A549 (cell line): ENCODE measurements around the gene DNASE1L1. TPM values are rescaled to one million over a fixed set of nuclear protein-coding genes. Genes with fewer than 3 reads are reported as not detected.
A peak's percentile ranks its signal among the peaks of the same experiment; 100 is the strongest.

ENCODE experiments used
- ATAC-seq, 2 experiments: fragments of 200-7000 bp in 1 of 2; fragments of >200 bp in 1 of 2; cut with Nextera tagmentation in 1 of 2; cut with Tn5 transposase in 1 of 2; 3 replicates each; pipeline versions ENCODE4 v1.8.0 to v1.9.1; 2018 to 2020; ENCODE audit warnings: mild to moderate bottlenecking in 1 of 2, moderate library complexity in 1 of 2
- CTCF ChIA-PET: fragments of 300-600 bp; sonication (Branson Sonifier 250); formaldehyde crosslinking; extraction: SDS; loops from one replicate; lab custom pipeline; 2021; ENCODE audit warnings: antibody characterized with exemption, inconsistent platforms; lab: Yijun Ruan, JAX
- POLR2A ChIA-PET: fragments of 350-600 bp; formaldehyde crosslinking; extraction: SDS; loops from one replicate; lab custom pipeline; 2021; ENCODE audit warnings: antibody characterized with exemption, inconsistent platforms; lab: Yijun Ruan, JAX
- DNase-seq, 2 experiments: peaks; one replicate each; pipeline versions ENCODE4 v3.0.0 to v3.0.0-alpha.2; 2011 to 2016; ENCODE audit warnings: low read depth in 1 of 2, low spot score in 1 of 2
- FAIRE-seq: peaks from 2 replicates; lab custom pipeline; 2011; peaks lifted over from hg19 to GRCh38; lab: Jason Lieb, UNC
- H3K27ac ChIP-seq, 2 experiments: fragments of >200 bp; sonication (Bioruptor Twin); formaldehyde crosslinking; 3 replicates each; pipeline ENCODE4 v1.5.1; 2016 to 2017
- H3K4me1 ChIP-seq: fragments of >200 bp; sonication (Bioruptor Twin); formaldehyde crosslinking; 3 replicates; pipeline ENCODE4 v1.6.1; 2016
- H3K4me2 ChIP-seq: fragments of >200 bp; sonication (Bioruptor Twin); formaldehyde crosslinking; 3 replicates; pipeline ENCODE4 v1.6.1; 2016
- H3K4me3 ChIP-seq: fragments of >200 bp; sonication (Bioruptor Twin); formaldehyde crosslinking; 3 replicates; pipeline ENCODE4 v1.5.1; 2016
- H3K9me3 ChIP-seq: fragments of >200 bp; sonication (Bioruptor Twin); formaldehyde crosslinking; 3 replicates; pipeline ENCODE4 v1.6.1; 2016
- BHLHE40 ChIP-seq: IDR thresholded peaks from 2 replicates; pipeline ENCODE4 v1.6.1; 2012; ENCODE audit warnings: low read depth, low read length, inconsistent platforms
- CBX8 ChIP-seq: fragments of 200-600 bp; sonication (generic); IDR thresholded peaks from 2 replicates; pipeline ENCODE4 v1.6.1; 2016
- CHD2 ChIP-seq: fragments of 150-350 bp; IDR thresholded peaks from 2 replicates; pipeline ENCODE4 v1.6.1; 2014; ENCODE audit warnings: low read length; ENCODE audit not compliant: partially characterized antibody
- CTCF ChIP-seq: fragments of >200 bp; sonication (Bioruptor Twin); formaldehyde crosslinking; IDR thresholded peaks from 3 replicates; pipeline ENCODE4 v1.5.1; 2016
- EHMT2 ChIP-seq: fragments of 200-600 bp; sonication (generic); IDR thresholded peaks from 2 replicates; pipeline ENCODE4 v1.6.1; 2016; ENCODE audit warnings: antibody characterized with exemption, low read depth, mild to moderate bottlenecking, moderate library complexity
- ESRRA ChIP-seq: fragments of 150-350 bp; IDR thresholded peaks from 2 replicates; pipeline ENCODE4 v1.6.1; 2014; ENCODE audit warnings: mild to moderate bottlenecking, low read length, borderline replicate concordance
- FOSL2 ChIP-seq, 2 experiments: fragments of 450-650 bp in 1 of 2; fragments of >200 bp in 1 of 2; sonication (Bioruptor Twin) in 1 of 2; formaldehyde crosslinking; IDR thresholded peaks; 2 replicates each; pipeline versions ENCODE4 v1.5.0 to v1.6.1; 2016 to 2020; ENCODE audit warnings: mild to moderate bottlenecking in 1 of 2, moderate library complexity in 1 of 2
- GATA3 ChIP-seq: IDR thresholded peaks from 2 replicates; pipeline ENCODE4 v1.6.1; 2012; ENCODE audit warnings: borderline replicate concordance
- HES2 ChIP-seq: fragments of >200 bp; sonication (Bioruptor Twin); formaldehyde crosslinking; IDR thresholded peaks from 2 replicates; pipeline ENCODE4 v1.6.1; 2016
- HEYL ChIP-seq: fragments of 250-450 bp; sonication (Bioruptor Pico); IDR thresholded peaks from 2 replicates; pipeline ENCODE4 v1.8.0; 2021; ENCODE audit warnings: mild to moderate bottlenecking, moderate library complexity
- HOXA7 ChIP-seq: fragments of 250-450 bp; sonication (Bioruptor Pico); IDR thresholded peaks from 2 replicates; pipeline ENCODE4 v1.5.0; 2020; ENCODE audit warnings: mild to moderate bottlenecking, moderate library complexity
- HOXB5 ChIP-seq: fragments of 250-450 bp; sonication (Bioruptor Pico); IDR thresholded peaks from 2 replicates; pipeline ENCODE4 v1.5.0; 2020; ENCODE audit warnings: mild to moderate bottlenecking, moderate library complexity
- JUN ChIP-seq, 2 experiments: fragments of >200 bp; sonication (Bioruptor Twin); formaldehyde crosslinking; IDR thresholded peaks; 2 replicates in 1 of 2; 3 replicates in 1 of 2; pipeline ENCODE4 v1.6.1; 2016 to 2017
- KDM1A ChIP-seq: fragments of 200-600 bp; sonication (generic); IDR thresholded peaks from 2 replicates; pipeline ENCODE4 v1.6.1; 2016; ENCODE audit warnings: low read depth, mild to moderate bottlenecking
- MAX ChIP-seq: IDR thresholded peaks from 2 replicates; pipeline ENCODE4 v1.6.1; 2012
- MAZ ChIP-seq: fragments of 150-350 bp; IDR thresholded peaks from 2 replicates; pipeline ENCODE4 v1.6.1; 2014; ENCODE audit warnings: antibody characterized with exemption, low read depth, low read length, borderline replicate concordance
- MYC ChIP-seq: IDR thresholded peaks from 2 replicates; pipeline ENCODE4 v1.6.1; 2012; ENCODE audit warnings: mild to moderate bottlenecking, inconsistent platforms, low read length, improper control_type of control experiment, borderline replicate concordance
- NFE2L2 ChIP-seq: fragments of 150-350 bp; conservative IDR thresholded peaks from 2 replicates; pipeline ENCODE4 v1.6.1; 2014; ENCODE audit warnings: low read length
- NR3C1 ChIP-seq: fragments of >200 bp; sonication (Bioruptor Twin); formaldehyde crosslinking; IDR thresholded peaks from 3 replicates; pipeline ENCODE4 v1.6.1; 2017
- PHF8 ChIP-seq: fragments of 200-600 bp; sonication (generic); IDR thresholded peaks from 2 replicates; pipeline ENCODE4 v1.6.1; 2016; ENCODE audit warnings: low read depth, mild to moderate bottlenecking, antibody characterized with exemption, moderate library complexity, borderline replicate concordance
- POLR2A ChIP-seq: IDR thresholded peaks from 2 replicates; pipeline ENCODE4 v1.6.1; 2012; ENCODE audit warnings: mild to moderate bottlenecking, low read length
- RCOR1 ChIP-seq: fragments of 150-350 bp; IDR thresholded peaks from 2 replicates; pipeline ENCODE4 v1.6.1; 2014; ENCODE audit warnings: antibody characterized with exemption, low read length, low read depth
- RFX5 ChIP-seq: fragments of 450-650 bp; IDR thresholded peaks from 2 replicates; pipeline ENCODE4 v1.7.1; 2014; ENCODE audit warnings: antibody characterized with exemption, mild to moderate bottlenecking, moderate library complexity
- RNF2 ChIP-seq: fragments of 200-600 bp; sonication (generic); IDR thresholded peaks from 2 replicates; pipeline ENCODE4 v1.6.1; 2016; ENCODE audit warnings: low read depth, mild to moderate bottlenecking, antibody characterized with exemption, moderate library complexity, borderline replicate concordance
- SMC3 ChIP-seq: fragments of >200 bp; sonication (Bioruptor Twin); formaldehyde crosslinking; IDR thresholded peaks from 3 replicates; pipeline ENCODE4 v1.6.1; 2018; ENCODE audit warnings: inconsistent platforms
- SREBF2 ChIP-seq: fragments of 450-650 bp; IDR thresholded peaks from 2 replicates; pipeline ENCODE4 v1.6.1; 2014; ENCODE audit warnings: mild to moderate bottlenecking, moderate library complexity
- TFCP2L1 ChIP-seq: fragments of 250-450 bp; sonication (Bioruptor Pico); IDR thresholded peaks from 2 replicates; pipeline ENCODE4 v1.5.0; 2021; ENCODE audit warnings: mild to moderate bottlenecking
- ZFP36 ChIP-seq: fragments of 450-650 bp; IDR thresholded peaks from 2 replicates; pipeline ENCODE4 v1.6.1; 2014; ENCODE audit warnings: borderline replicate concordance; ENCODE audit not compliant: partially characterized antibody
- ZNF302 ChIP-seq: fragments of 250-450 bp; sonication (Bioruptor Pico); IDR thresholded peaks from 2 replicates; pipeline ENCODE4 v1.9.0; 2021; ENCODE audit warnings: inconsistent platforms, mild to moderate bottlenecking, moderate library complexity
- WGBS: methylation state at CpG from one replicate; pipeline ENCODE4 v1.1.6; 2017; ENCODE audit errors: missing lambda C conversion rate; 5-methylcytosine and 5-hydroxymethylcytosine counted together
- polyA plus RNA-seq, 4 experiments: library from polyadenylated mRNA; depleted of rRNA in 3 of 4; stranded (reverse); fragments of >200 nt; fragmentation: RNase III in 1 of 4; extraction: RNeasy Plus Mini Kit Qiagen cat#74134 plus additional on column Dnase treatment in 1 of 4; gene quantifications; 2 replicates in 3 of 4; 3 replicates in 1 of 4; pipeline ENCODE4 v1.2.3, GENCODE V29; 2011 to 2017
- TF ChIP-seq, protein P1 (sequence below): fragments of 450-650 bp; IDR thresholded peaks from 2 replicates; pipeline ENCODE4 v1.6.1; 2014; ENCODE audit warnings: antibody characterized with exemption
- TF ChIP-seq, protein P2 (sequence below): IDR thresholded peaks from 2 replicates; pipeline ENCODE4 v1.6.1; 2012

DNASE1L1 gene
- polyA plus RNA-seq, 2 of the 4 experiments (the other 2 are of a cell fraction) = 14.3 to 24.5 TPM

- ChIA-PET CTCF (interaction anchor here (1.2 to 1.7 kb wide), 2 partner anchors 28 to 134 kb away, joined by 3 to 6 read pairs; partner anchors contain the start of gene FLNA), POLR2A (no interaction called here)
- Histone ChIP-seq H3K27ac (peak overlapping the region in 1 of 2 experiments; percentile 96; a peak in 2 of 6 replicates), H3K9me3 (no peaks in the 10 kb centered on the region), H3K4me3 (no peak overlapping the region), H3K4me1 (peaks cover 18% of the 10 kb centered on the region; the same call in 2 of the 3 replicates), H3K4me2 (peak overlapping the region; percentile 89; the same call in 1 of the 3 replicates)
- peak; percentile 15 to 20 for ATAC-seq
- WGBS = 66% methylated on average over 6 of the region's 6 CpGs
- no peak for FAIRE-seq
- no peak for DNase-seq
- TF ChIP-seq NFE2L2 (no peak), RCOR1 (no peak), HES2 (no peak), MYC (no peak), FOSL2 (IDR thresholded peaks at IDR 0.05) (no peak), FOSL2 (CRISPR knock-in tag; IDR thresholded peaks at IDR 0.05) (no peak), GATA3 (no peak)
Measured at GRCh38 chrX:154401918-154402621, 7.0 kb downstream of the DNASE1L1 start.

DNA sequence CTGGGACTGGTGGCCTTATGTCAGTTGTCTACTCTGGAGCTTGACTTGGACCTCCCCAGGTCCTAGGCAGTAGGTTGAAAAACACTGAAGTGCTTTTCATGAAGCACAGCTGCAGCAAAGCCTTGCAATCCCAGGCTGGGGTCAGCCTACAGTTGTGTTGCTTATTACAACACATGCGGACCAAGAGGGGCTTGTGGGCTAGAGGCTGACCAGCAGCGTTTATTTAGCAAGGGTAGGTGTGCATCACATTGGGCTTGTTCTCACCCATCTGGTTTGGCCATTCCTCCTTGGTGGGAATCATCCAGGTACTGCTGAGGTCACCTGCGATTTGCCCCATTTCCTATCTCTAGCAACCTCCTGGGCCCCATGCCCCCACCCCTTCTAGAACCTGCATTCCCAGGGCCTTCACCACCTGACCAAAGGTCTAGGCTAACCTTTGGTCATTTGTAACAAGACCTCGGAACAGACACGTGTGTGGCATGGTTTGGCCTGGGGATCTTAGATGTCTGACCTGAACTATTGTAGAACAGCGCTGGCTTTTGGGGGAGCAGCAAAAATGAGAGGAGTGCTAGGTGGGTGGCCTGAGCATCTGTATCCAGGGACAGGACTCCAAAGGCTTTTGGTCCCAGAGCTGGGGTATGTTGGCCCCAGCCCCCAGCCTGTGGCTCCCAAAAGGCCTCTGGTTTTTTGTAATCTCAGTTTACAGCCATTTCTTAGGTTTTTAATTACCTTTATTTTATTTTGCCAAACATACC is 7.8 kb downstream of the DNASE1L1 start:
- FAIRE-seq (no peak), ATAC-seq (peak; percentile 3 to 10; a peak in 5 of 6 replicates)
- no peak for TF ChIP-seq RFX5
- TF ChIP-seq HOXA7 = peak; percentile 98
- TF ChIP-seq MAZ = no peak
- no peak for TF ChIP-seq BHLHE40
- no peak for TF ChIP-seq HEYL (CRISPR knock-in tag)
- TF ChIP-seq, protein P1, sequence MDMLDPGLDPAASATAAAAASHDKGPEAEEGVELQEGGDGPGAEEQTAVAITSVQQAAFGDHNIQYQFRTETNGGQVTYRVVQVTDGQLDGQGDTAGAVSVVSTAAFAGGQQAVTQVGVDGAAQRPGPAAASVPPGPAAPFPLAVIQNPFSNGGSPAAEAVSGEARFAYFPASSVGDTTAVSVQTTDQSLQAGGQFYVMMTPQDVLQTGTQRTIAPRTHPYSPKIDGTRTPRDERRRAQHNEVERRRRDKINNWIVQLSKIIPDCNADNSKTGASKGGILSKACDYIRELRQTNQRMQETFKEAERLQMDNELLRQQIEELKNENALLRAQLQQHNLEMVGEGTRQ = no peak
- TF ChIP-seq KDM1A = no peak
- no peak for TF ChIP-seq SREBF2
- 0 out of 2 replicates have a peak, but pooled peaks have one; percentile 29 for TF ChIP-seq ESRRA
- TF ChIP-seq, protein P2, sequence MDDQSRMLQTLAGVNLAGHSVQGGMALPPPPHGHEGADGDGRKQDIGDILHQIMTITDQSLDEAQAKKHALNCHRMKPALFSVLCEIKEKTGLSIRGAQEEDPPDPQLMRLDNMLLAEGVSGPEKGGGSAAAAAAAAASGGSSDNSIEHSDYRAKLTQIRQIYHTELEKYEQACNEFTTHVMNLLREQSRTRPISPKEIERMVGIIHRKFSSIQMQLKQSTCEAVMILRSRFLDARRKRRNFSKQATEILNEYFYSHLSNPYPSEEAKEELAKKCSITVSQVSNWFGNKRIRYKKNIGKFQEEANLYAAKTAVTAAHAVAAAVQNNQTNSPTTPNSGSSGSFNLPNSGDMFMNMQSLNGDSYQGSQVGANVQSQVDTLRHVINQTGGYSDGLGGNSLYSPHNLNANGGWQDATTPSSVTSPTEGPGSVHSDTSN = peak; percentile 84
- TF ChIP-seq POLR2A = peak; percentile 37
- TF ChIP-seq NR3C1 = no peak
- TF ChIP-seq PHF8 = no peak
- no peak for TF ChIP-seq CTCF
- no peak for TF ChIP-seq FOSL2 (IDR thresholded peaks at IDR 0.05)
- peak; percentile 45; the same call in 1 of the 2 replicates for TF ChIP-seq FOSL2 (CRISPR knock-in tag; IDR thresholded peaks at IDR 0.05)
- no peak; the same call in 1 of the 2 replicates for TF ChIP-seq HOXB5 (CRISPR knock-in tag)
- TF ChIP-seq CHD2 = peak; percentile 28
- TF ChIP-seq ZFP36 = no peak
- no peak for TF ChIP-seq HES2
- no peak for TF ChIP-seq CBX8
- TF ChIP-seq RNF2 = no peak
- peak; percentile 43 for TF ChIP-seq MAX
- TF ChIP-seq EHMT2 = no peak
- TF ChIP-seq TFCP2L1 (CRISPR knock-in tag) = peak; percentile 98
- no peak for TF ChIP-seq RCOR1
- no peak for TF ChIP-seq SMC3
- no peak for TF ChIP-seq ZNF302 (CRISPR knock-in tag)
- peak; percentile 90 to 97 for TF ChIP-seq JUN (IDR thresholded peaks at IDR 0.05)
- TF ChIP-seq GATA3 = no peak

More for the DNA sequence above, 7.8 kb downstream of the DNASE1L1 start:
- H3K4me1 ChIP-seq = peaks cover 18% of the 10 kb centered on the region; the same call in 2 of the 3 replicates
- H3K4me2 ChIP-seq = peak overlapping the region; percentile 89
- H3K9me3 ChIP-seq = no peaks in the 10 kb centered on the region
- ChIA-PET CTCF (interaction anchor here (1.7 to 4.7 kb wide), 3 partner anchors 9 to 28 kb away, joined by 6 to 28 read pairs (median 21); partner anchors contain the start of genes DNASE1L1, FLNA and TAFAZZIN), POLR2A (interaction anchor here (0.6 to 1.5 kb wide), 2 partner anchors 8 to 23 kb away, joined by 4 to 6 read pairs; partner anchors contain the start of gene DNASE1L1)
- H3K4me3 ChIP-seq = peak overlapping the region; percentile 88
- peak overlapping the region in 1 of 2 experiments; percentile 96; a peak in 4 of 6 replicates for H3K27ac ChIP-seq
- DNase-seq = peak in 1 of 2 experiments; percentile 57
- WGBS = 44% methylated on average over 6 of the region's 6 CpGs
